Mesendoderm (in vitro differentiated cells): ENCODE measurements around the gene SPRR3. TPM values are rescaled to one million over a fixed set of nuclear protein-coding genes. Genes with fewer than 3 reads are reported as not detected.

Experiments used
- DNase-seq: peaks from one replicate; pipeline ENCODE4 v3.0.0; 2013
- H2AK5ac ChIP-seq: 2 replicates; pipeline ENCODE4 v1.6.1; 2013; ENCODE audit warnings: low read length, inconsistent platforms
- H2BK120ac ChIP-seq: 2 replicates; pipeline ENCODE4 v1.6.1; 2013; ENCODE audit warnings: low read depth, mild to moderate bottlenecking, low read length, moderate library complexity, mixed read lengths
- H2BK15ac ChIP-seq: replicated peaks from 2 replicates; pipeline ENCODE4 v1.6.1; 2013; ENCODE audit warnings: low read depth, mild to moderate bottlenecking, moderate library complexity
- H2BK5ac ChIP-seq: 2 replicates; pipeline ENCODE4 v1.6.1; 2013; ENCODE audit warnings: low read length, inconsistent platforms
- H3K18ac ChIP-seq: 2 replicates; pipeline ENCODE4 v1.6.1; 2013; ENCODE audit warnings: mild to moderate bottlenecking, low read length, mixed read lengths
- H3K23ac ChIP-seq: one replicate; pipeline ENCODE4 v1.6.1; 2013; ENCODE audit warnings: low read length
- H3K27ac ChIP-seq: 2 replicates; pipeline ENCODE4 v1.5.1; 2013; ENCODE audit warnings: low read depth, mild to moderate bottlenecking, inconsistent platforms, low read length, moderate library complexity
- H3K27me3 ChIP-seq: 2 replicates; pipeline ENCODE4 v1.6.1; 2013; ENCODE audit warnings: low read length, control low read depth, mild to moderate bottlenecking, inconsistent platforms; ENCODE audit not compliant: insufficient read depth, poor library complexity
- H3K36me3 ChIP-seq: 2 replicates; pipeline ENCODE4 v1.6.1; 2013; ENCODE audit warnings: low read length, inconsistent platforms; ENCODE audit not compliant: control insufficient read depth, insufficient read depth
- H3K4ac ChIP-seq: one replicate; pipeline ENCODE4 v1.6.1; 2013; ENCODE audit warnings: low read depth, mild to moderate bottlenecking, low read length, moderate library complexity
- H3K4me1 ChIP-seq: 2 replicates; pipeline ENCODE4 v1.6.1; 2013; ENCODE audit warnings: low read depth, low read length, inconsistent platforms; ENCODE audit not compliant: control insufficient read depth
- H3K4me2 ChIP-seq: 2 replicates; pipeline ENCODE4 v1.6.1; 2013; ENCODE audit warnings: low read length
- H3K4me3 ChIP-seq: 2 replicates; pipeline ENCODE4 v1.5.1; 2013; ENCODE audit warnings: mild to moderate bottlenecking, low read length
- H3K56ac ChIP-seq: one replicate; pipeline ENCODE4 v1.6.1; 2013; ENCODE audit warnings: low read length
- H3K79me1 ChIP-seq: 2 replicates; pipeline ENCODE4 v1.6.1; 2013; ENCODE audit warnings: low read length, inconsistent platforms
- H3K79me2 ChIP-seq: 2 replicates; pipeline ENCODE4 v1.6.1; 2013; ENCODE audit warnings: mild to moderate bottlenecking, low read length; ENCODE audit not compliant: control insufficient read depth, insufficient read depth
- H3K9ac ChIP-seq: 2 replicates; pipeline ENCODE4 v1.6.1; 2013; ENCODE audit warnings: low read length, inconsistent platforms
- H4K5ac ChIP-seq: one replicate; pipeline ENCODE4 v1.6.1; 2013; ENCODE audit warnings: low read length
- H4K8ac ChIP-seq: one replicate; pipeline ENCODE4 v1.6.1; 2013; ENCODE audit warnings: low read depth, mild to moderate bottlenecking, control low read depth, low read length, moderate library complexity
- WGBS: extraction: QIAGEN DNeasy Blood & Tissue Kit; methylation state at CpG from one replicate; pipeline ENCODE4 v1.1.7; 2013; ENCODE audit warnings: low lambda C conversion rate, missing lambda C conversion rate; ENCODE audit not compliant: insufficient coverage; ENCODE audit errors: extremely low coverage; 5-methylcytosine and 5-hydroxymethylcytosine counted together
- polyA plus RNA-seq, 2 experiments: library from polyadenylated mRNA; stranded (reverse); fragments of 200-250 nt; gene quantifications; one replicate each; pipeline ENCODE4 v1.2.3, GENCODE V29; 2013

The SPRR3 gene, protein sequence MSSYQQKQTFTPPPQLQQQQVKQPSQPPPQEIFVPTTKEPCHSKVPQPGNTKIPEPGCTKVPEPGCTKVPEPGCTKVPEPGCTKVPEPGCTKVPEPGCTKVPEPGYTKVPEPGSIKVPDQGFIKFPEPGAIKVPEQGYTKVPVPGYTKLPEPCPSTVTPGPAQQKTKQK
- polyA plus RNA-seq (2013, experiment 1 of 2): not detected
- polyA plus RNA-seq (2013, experiment 2 of 2): not detected

- H3K79me1 ChIP-seq: no peaks in the 10 kb centered on the region
- no peak within 1 kb of the TSS for H3K9ac ChIP-seq
- no peak within 1 kb of the TSS for H3K18ac ChIP-seq
- H3K56ac ChIP-seq: no peak within 1 kb of the TSS
- no peak within 1 kb of the TSS for H4K5ac ChIP-seq
- WGBS: no CpG with 5 or more reads among the region's 2 CpGs
- no peak within 1 kb of the TSS for H3K23ac ChIP-seq
- H3K27me3 ChIP-seq: no peaks in the 10 kb centered on the region
- H2BK5ac ChIP-seq: peak within 1 kb of the TSS; percentile 35
- DNase-seq: no peak
- no peak within 1 kb of the TSS for H3K4ac ChIP-seq
- H2AK5ac ChIP-seq: peak within 1 kb of the TSS; percentile 51
- H2BK15ac ChIP-seq: no peak within 1 kb of the TSS
- peaks cover 8% of the 10 kb centered on the region for H3K4me1 ChIP-seq
- H2BK120ac ChIP-seq: no peak within 1 kb of the TSS
- no peaks in the 10 kb centered on the region for H3K79me2 ChIP-seq
- H3K36me3 ChIP-seq: no peaks in the 10 kb centered on the region
- H4K8ac ChIP-seq: no peak within 1 kb of the TSS
- no peak within 1 kb of the TSS for H3K4me3 ChIP-seq
- H3K4me2 ChIP-seq: no peak within 1 kb of the TSS
- no peak within 1 kb of the TSS for H3K27ac ChIP-seq
Observed at GRCh38 chr1:153001382-153001781, at the start of gene SPRR3. SPRR3 (plus strand) TSS chr1:153001749; CDS start chr1:153003021, 1,272 bp downstream.

GRCh38 chr1:152953761-152954160 is 47.8 kb upstream of the SPRR3 start:
- Histone ChIP-seq H3K9ac (no peak overlapping the region), H3K79me2 (no peaks in the 10 kb centered on the region), H3K4ac (no peak overlapping the region), H3K79me1 (no peaks in the 10 kb centered on the region), H3K56ac (no peak overlapping the region), H3K4me3 (no peak overlapping the region), H3K18ac (no peak overlapping the region), H2BK5ac (no peak overlapping the region), H2BK120ac (no peak overlapping the region), H3K27me3 (no peaks in the 10 kb centered on the region), H3K27ac (no peak overlapping the region), H2BK15ac (no peak overlapping the region), H3K36me3 (no peaks in the 10 kb centered on the region), H3K4me2 (no peak overlapping the region), H3K23ac (no peak overlapping the region), H4K5ac (no peak overlapping the region), H2AK5ac (no peak overlapping the region), H4K8ac (no peak overlapping the region), H3K4me1 (no peaks in the 10 kb centered on the region)
- DNase-seq: no peak
- WGBS: no CpG with 5 or more reads among the region's 7 CpGs

DNA sequence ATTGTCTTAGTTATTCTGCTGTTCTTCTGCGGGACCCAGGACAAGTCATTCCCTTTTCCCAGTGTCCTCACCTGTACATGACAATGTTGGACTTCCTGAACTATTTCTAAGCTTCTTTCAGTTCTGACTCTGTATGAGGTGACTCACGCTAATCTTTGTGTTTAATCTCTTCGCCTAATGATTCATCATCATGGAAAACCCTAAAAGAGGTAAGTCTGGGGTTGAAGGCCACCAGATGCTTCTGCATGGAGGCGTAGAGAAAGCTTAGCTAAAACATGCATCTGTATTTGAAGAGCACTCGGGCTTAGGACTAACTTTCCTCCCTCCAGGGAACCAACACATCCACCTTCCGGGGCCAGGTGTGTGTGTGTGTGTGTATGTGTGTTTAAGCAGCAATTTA is 47.1 kb upstream of the SPRR3 start:
- Histone ChIP-seq H3K18ac (no peak overlapping the region), H4K8ac (no peak overlapping the region), H3K27me3 (no peaks in the 10 kb centered on the region), H3K9ac (no peak overlapping the region), H2BK15ac (no peak overlapping the region), H3K4me3 (no peak overlapping the region), H3K79me2 (no peaks in the 10 kb centered on the region), H3K27ac (no peak overlapping the region), H2AK5ac (no peak overlapping the region), H3K56ac (no peak overlapping the region), H4K5ac (no peak overlapping the region), H3K79me1 (no peaks in the 10 kb centered on the region), H3K4me1 (no peaks in the 10 kb centered on the region), H2BK5ac (no peak overlapping the region), H3K4ac (no peak overlapping the region), H2BK120ac (no peak overlapping the region), H3K23ac (no peak overlapping the region), H3K4me2 (no peak overlapping the region), H3K36me3 (no peaks in the 10 kb centered on the region)
- WGBS: no CpG with 5 or more reads among the region's 6 CpGs
- no peak for DNase-seq

DNA sequence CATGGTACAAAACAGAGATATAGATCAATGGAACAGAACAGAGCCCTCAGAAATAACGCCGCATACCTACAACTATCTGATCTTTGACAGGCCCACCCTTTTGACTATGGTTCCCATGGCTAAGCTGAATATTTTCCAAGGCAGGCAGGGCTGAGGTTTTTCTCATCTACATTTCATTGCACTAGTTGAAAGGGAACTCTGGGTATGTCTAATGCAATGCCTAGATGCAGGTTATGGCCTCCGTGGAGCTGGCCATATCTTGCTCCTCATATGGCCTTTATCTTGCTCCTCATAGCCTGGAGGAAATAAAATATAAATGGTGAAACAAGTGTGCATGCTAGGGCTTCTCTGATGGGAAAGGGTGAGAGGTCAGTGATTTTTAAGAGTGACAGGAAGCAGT is 44.0 kb upstream of the SPRR3 start:
- Histone ChIP-seq H2BK120ac (no peak overlapping the region), H2BK5ac (no peak overlapping the region), H4K5ac (no peak overlapping the region), H2BK15ac (no peak overlapping the region), H3K4me3 (no peak overlapping the region), H3K4me2 (no peak overlapping the region), H4K8ac (no peak overlapping the region), H3K36me3 (no peaks in the 10 kb centered on the region), H3K56ac (no peak overlapping the region), H3K23ac (no peak overlapping the region), H3K9ac (no peak overlapping the region), H3K4ac (no peak overlapping the region), H3K27ac (no peak overlapping the region), H3K79me2 (no peaks in the 10 kb centered on the region), H3K27me3 (no peaks in the 10 kb centered on the region), H3K4me1 (no peaks in the 10 kb centered on the region), H3K79me1 (no peaks in the 10 kb centered on the region), H3K18ac (no peak overlapping the region), H2AK5ac (no peak overlapping the region)
- DNase-seq: no peak
- no CpG with 5 or more reads among the region's 3 CpGs for WGBS

GRCh38 chr1:152959273-152959672 is 42.3 kb upstream of the SPRR3 start:
- Histone ChIP-seq H3K56ac (no peak overlapping the region), H2BK5ac (no peak overlapping the region), H3K36me3 (no peaks in the 10 kb centered on the region), H3K4me2 (no peak overlapping the region), H3K4me3 (no peak overlapping the region), H3K79me2 (no peaks in the 10 kb centered on the region), H2BK15ac (no peak overlapping the region), H3K9ac (no peak overlapping the region), H2AK5ac (no peak overlapping the region), H3K79me1 (no peaks in the 10 kb centered on the region), H3K27me3 (no peaks in the 10 kb centered on the region), H4K8ac (no peak overlapping the region), H3K18ac (no peak overlapping the region), H3K4ac (no peak overlapping the region), H3K4me1 (no peaks in the 10 kb centered on the region), H4K5ac (no peak overlapping the region), H3K23ac (no peak overlapping the region), H3K27ac (no peak overlapping the region), H2BK120ac (no peak overlapping the region)
- WGBS: no CpG with 5 or more reads among the region's 3 CpGs
- DNase-seq: no peak

GRCh38 chr1:152959801-152960451 is 41.6 kb upstream of the SPRR3 start:
- H3K18ac ChIP-seq: no peak overlapping the region
- no peaks in the 10 kb centered on the region for H3K79me1 ChIP-seq
- no peak overlapping the region for H3K4me3 ChIP-seq
- H4K8ac ChIP-seq: no peak overlapping the region
- no CpG with 5 or more reads among the region's 10 CpGs for WGBS
- no peak overlapping the region for H3K4ac ChIP-seq
- no peak overlapping the region for H2BK15ac ChIP-seq
- H3K27me3 ChIP-seq: no peaks in the 10 kb centered on the region
- no peak overlapping the region for H2AK5ac ChIP-seq
- no peak for DNase-seq
- H3K36me3 ChIP-seq: no peaks in the 10 kb centered on the region
- no peak overlapping the region for H2BK5ac ChIP-seq
- no peak overlapping the region for H3K4me2 ChIP-seq
- no peaks in the 10 kb centered on the region for H3K4me1 ChIP-seq
- no peak overlapping the region for H3K9ac ChIP-seq
- no peak overlapping the region for H4K5ac ChIP-seq
- no peak overlapping the region for H3K23ac ChIP-seq
- no peaks in the 10 kb centered on the region for H3K79me2 ChIP-seq
- no peak overlapping the region for H3K27ac ChIP-seq
- no peak overlapping the region for H2BK120ac ChIP-seq
- no peak overlapping the region for H3K56ac ChIP-seq
